SK-N-SH (cell line): ENCODE measurements around the gene NOL6. TPM values are rescaled to one million over a fixed set of nuclear protein-coding genes. Genes with fewer than 3 reads are reported as not detected.

ENCODE experiments used
- CTCF ChIA-PET: fragments of 300-600, 350-600 bp; formaldehyde crosslinking; extraction: SDS; loops from one replicate; lab custom pipeline; 2021; lab: Yijun Ruan, JAX
- POLR2A ChIA-PET: fragments of 350-600 bp; sonication (Branson Sonifier 250); formaldehyde crosslinking; extraction: SDS; loops from one replicate; lab custom pipeline; 2020; ENCODE audit warnings: antibody characterized with exemption, inconsistent platforms; lab: Yijun Ruan, JAX
- DNase-seq: peaks from one replicate; pipeline ENCODE4 v3.0.0; 2012
- H2AFZ ChIP-seq: fragments of 200-600 bp; sonication (generic); 2 replicates; pipeline ENCODE4 v1.8.1; 2016; ENCODE audit warnings: antibody characterized with exemption, mild to moderate bottlenecking, low read depth
- H3F3A ChIP-seq: fragments of 200-600 bp; sonication (generic); replicated peaks from 2 replicates; pipeline ENCODE3; 2016; ENCODE audit warnings: antibody characterized with exemption, mild to moderate bottlenecking; ENCODE audit not compliant: insufficient read depth
- H3K27ac ChIP-seq, 2 experiments: fragments of 200-500 bp in 1 of 2; fragments of 200-600 bp in 1 of 2; sonication (Bioruptor generic) in 1 of 2; sonication (generic), shearing (Covaris generic) in 1 of 2; 2 replicates each; pipeline versions ENCODE4 v1.5.1 to v1.6.1; 2014 to 2016; ENCODE audit warnings: low read depth in 2 of 2, inconsistent platforms in 1 of 2, low read length in 1 of 2, mild to moderate bottlenecking in 1 of 2, mixed read lengths in 1 of 2
- H3K27me3 ChIP-seq: fragments of 200-600 bp; sonication (generic), shearing (Covaris generic); 2 replicates; pipeline ENCODE4 v1.6.1; 2016; ENCODE audit warnings: mixed run types; ENCODE audit not compliant: insufficient read depth
- H3K36me3 ChIP-seq, 2 experiments: fragments of 200-500 bp in 1 of 2; fragments of 200-600 bp in 1 of 2; sonication (Bioruptor generic) in 1 of 2; sonication (generic) in 1 of 2; replicated peaks in 1 of 2; 2 replicates each; pipeline versions ENCODE3 to v1.5.1; 2014 to 2016; ENCODE audit warnings: low read length in 1 of 2, mild to moderate bottlenecking in 1 of 2; ENCODE audit not compliant: insufficient read depth in 2 of 2, control insufficient read depth in 1 of 2
- H3K4me1 ChIP-seq, 2 experiments: fragments of 200-500 bp in 1 of 2; fragments of 200-600 bp in 1 of 2; sonication (Bioruptor generic) in 1 of 2; sonication (generic), shearing (Covaris generic) in 1 of 2; 2 replicates each; pipeline versions ENCODE4 v1.5.1 to v1.6.1; 2014 to 2016; ENCODE audit warnings: low read depth in 1 of 2, low read length in 1 of 2, mixed run types in 1 of 2; ENCODE audit not compliant: insufficient read depth in 2 of 2, control insufficient read depth in 1 of 2
- H3K4me2 ChIP-seq: fragments of 200-600 bp; sonication (generic), shearing (Covaris generic); 2 replicates; pipeline ENCODE4 v1.6.1; 2017; ENCODE audit warnings: mixed run types
- H3K4me3 ChIP-seq, 2 experiments: fragments of 200-500 bp in 1 of 2; fragments of 200-600 bp in 1 of 2; sonication (Bioruptor generic) in 1 of 2; sonication (generic), shearing (Covaris generic) in 1 of 2; 2 replicates each; pipeline versions ENCODE4 v1.5.1 to v1.8.1; 2014 to 2016; ENCODE audit warnings: low read depth in 2 of 2, inconsistent platforms in 1 of 2, low read length in 1 of 2, mild to moderate bottlenecking in 1 of 2, mixed read lengths in 1 of 2, moderate library complexity in 1 of 2
- H3K79me2 ChIP-seq: fragments of 200-600 bp; sonication (generic); 2 replicates; pipeline ENCODE4 v1.8.1; 2017; ENCODE audit warnings: mild to moderate bottlenecking; ENCODE audit not compliant: insufficient read depth
- H3K9ac ChIP-seq: fragments of 200-600 bp; sonication (generic); 2 replicates; pipeline ENCODE4 v1.6.1; 2017; ENCODE audit warnings: mixed run types
- H3K9me2 ChIP-seq: fragments of 200-600 bp; sonication (generic); 2 replicates; pipeline ENCODE4 v1.6.1; 2017; ENCODE audit warnings: mixed run types
- H3K9me3 ChIP-seq: fragments of 200-600 bp; sonication (generic); 2 replicates; pipeline ENCODE4 v1.6.1; 2017; ENCODE audit warnings: mixed run types, mild to moderate bottlenecking, moderate library complexity
- H4K20me1 ChIP-seq: fragments of 200-600 bp; sonication (generic); 2 replicates; pipeline ENCODE4 v1.6.1; 2017; ENCODE audit warnings: mild to moderate bottlenecking, mixed run types; ENCODE audit not compliant: insufficient read depth
- CHD2 ChIP-seq: fragments of 150-350 bp; IDR thresholded peaks from 2 replicates; pipeline ENCODE4 v1.6.1; 2018; ENCODE audit warnings: low read length; ENCODE audit not compliant: partially characterized antibody
- EP300 ChIP-seq, 2 experiments: IDR thresholded peaks; 2 replicates each; pipeline versions ENCODE4 v1.4.0 to v1.6.1; 2012; ENCODE audit warnings: borderline replicate concordance in 1 of 2, low read depth in 1 of 2, low read length in 1 of 2
- FOSL2 ChIP-seq: IDR thresholded peaks from 2 replicates; pipeline ENCODE4 v1.4.0; 2012; ENCODE audit warnings: low read depth, mild to moderate bottlenecking, moderate library complexity, borderline replicate concordance
- FOXJ3 ChIP-seq: sonication (generic); formaldehyde crosslinking; IDR thresholded peaks from 2 replicates; pipeline ENCODE4 v1.5.1; 2020; ENCODE audit warnings: mild to moderate bottlenecking, missing genetic modification reagents
- FOXM1 ChIP-seq: IDR thresholded peaks from 2 replicates; pipeline ENCODE4 v1.4.0; 2012; ENCODE audit warnings: low read depth, mild to moderate bottlenecking
- GABPA ChIP-seq: IDR thresholded peaks from 2 replicates; pipeline ENCODE4 v1.4.0; 2012; ENCODE audit warnings: low read depth, mild to moderate bottlenecking
- IRF3 ChIP-seq: fragments of 150-350 bp; IDR thresholded peaks from 2 replicates; pipeline ENCODE4 v1.6.1; 2016; ENCODE audit warnings: mild to moderate bottlenecking, low read depth, low read length
- NRF1 ChIP-seq: IDR thresholded peaks from 2 replicates; pipeline ENCODE4 v1.6.1; 2012; ENCODE audit warnings: low read depth, mild to moderate bottlenecking, low read length
- PBX3 ChIP-seq: IDR thresholded peaks from 2 replicates; pipeline ENCODE4; 2012
- POLR2AphosphoS5 ChIP-seq: IDR thresholded peaks from 2 replicates; pipeline ENCODE4 v1.6.1; 2012; ENCODE audit warnings: low read depth, low read length
- SIN3A ChIP-seq: IDR thresholded peaks from 2 replicates; pipeline ENCODE4 v1.6.1; 2012; ENCODE audit warnings: low read depth, mild to moderate bottlenecking, low read length, moderate library complexity, borderline replicate concordance
- TEAD4 ChIP-seq: IDR thresholded peaks from 2 replicates; pipeline ENCODE4 v1.4.0; 2012; ENCODE audit warnings: mild to moderate bottlenecking, borderline replicate concordance; ENCODE audit not compliant: insufficient read depth
- WGBS: methylation state at CpG from one replicate; pipeline ENCODE4 v1.1.6; 2017; ENCODE audit warnings: low lambda C conversion rate; 5-methylcytosine and 5-hydroxymethylcytosine counted together
- polyA plus RNA-seq, 3 experiments: library from polyadenylated mRNA; depleted of rRNA; stranded (reverse); fragments of >200 nt; gene quantifications; 2 replicates each; pipeline ENCODE4 v1.2.3, GENCODE V29; 2012

The NOL6 gene
- polyA plus RNA-seq, 1 of the 3 experiments (the other 2 are of a cell fraction), result 52.2 TPM

GRCh38 chr9:33449715-33450114 lies 24.0 kb downstream of the NOL6 start (continued):
- no peak for TF ChIP-seq FOSL2
- TF ChIP-seq, all 33 proteins: peak for 0

- no peaks in the 10 kb centered on the region for H3K36me3 ChIP-seq
- peaks cover 0 to 21% of the 10 kb centered on the region in 2 experiments; a peak in 1 of 4 replicates for H3K4me1 ChIP-seq
- CTCF ChIA-PET, result interaction anchor here (0.6 to 10.1 kb wide), 10 partner anchors 10 to 78 kb away, joined by 3 to 135 read pairs (median 6); no protein-coding TSS in a partner anchor
- H3K27ac ChIP-seq, result no peak overlapping the region
- no peaks in the 10 kb centered on the region for H3F3A ChIP-seq
- peak overlapping the region; percentile 95 for H2AFZ ChIP-seq
- no peak for TF ChIP-seq FOXM1
- no peak for TF ChIP-seq EP300 (IDR thresholded peaks at IDR 0.05; ENCODE audit: borderline replicate concordance in 1 of 2, low read depth in 1 of 2, low read length in 1 of 2)
- no peak for TF ChIP-seq PBX3
- TF ChIP-seq TEAD4, result no peak
- no peak for TF ChIP-seq NRF1
- TF ChIP-seq IRF3, result no peak
- TF ChIP-seq FOSL2, result no peak
- no peak for TF ChIP-seq GABPA
- TF ChIP-seq FOXJ3 (CRISPR knock-in tag), result no peak
- no peak for TF ChIP-seq CHD2
- no peak for TF ChIP-seq POLR2AphosphoS5
- TF ChIP-seq SIN3A, result no peak
- H3K9ac ChIP-seq, result no peak overlapping the region
- no peaks in the 10 kb centered on the region for H3K79me2 ChIP-seq
- no peak for DNase-seq
- H4K20me1 ChIP-seq, result no peaks in the 10 kb centered on the region
- POLR2A ChIA-PET, result interaction anchor here (0.6 kb wide), 1 partner anchor 132 kb away, joined by 6 read pairs; no protein-coding TSS in a partner anchor
- H3K9me2 ChIP-seq, result no peaks in the 10 kb centered on the region
- H3K4me2 ChIP-seq, result peak overlapping the region; percentile 82
- 49% methylated on average over 17 of the region's 20 CpGs for WGBS
- peak overlapping the region; percentile 37 to 48; a peak in 3 of 4 replicates for H3K4me3 ChIP-seq
- no peaks in the 10 kb centered on the region; the same call in 1 of the 2 replicates for H3K27me3 ChIP-seq
- no peaks in the 10 kb centered on the region for H3K9me3 ChIP-seq
These were observed 25.7 kb downstream of the NOL6 start for GRCh38 chr9:33447799-33448553.
